PFSK-1 (cell line): ENCODE results near the gene PTPRO.

Experiments
- POLR2AphosphoS5 ChIP-seq: IDR thresholded peaks from 2 replicates; pipeline ENCODE4 v1.6.1; 2012; ENCODE audit warnings: low read depth, mild to moderate bottlenecking, control low read depth, low read length, moderate library complexity
- REST ChIP-seq, 2 experiments: IDR thresholded peaks; 2 replicates each; pipeline versions ENCODE4 v1.6.1 to v1.8.0; 2011 to 2012; ENCODE audit warnings: low read depth in 2 of 2, low read length in 2 of 2, control low read depth in 1 of 2, inconsistent platforms in 1 of 2, mild to moderate bottlenecking in 1 of 2, moderate library complexity in 1 of 2; ENCODE audit not compliant: insufficient read depth in 1 of 2
- SIN3A ChIP-seq: IDR thresholded peaks from 2 replicates; pipeline ENCODE4 v1.6.1; 2012; ENCODE audit warnings: mild to moderate bottlenecking, low read length, moderate library complexity, borderline replicate concordance; ENCODE audit not compliant: insufficient read depth
- TAF1 ChIP-seq: IDR thresholded peaks from 2 replicates; pipeline ENCODE4 v1.6.1; 2012; ENCODE audit warnings: low read length, control low read depth, borderline replicate concordance; ENCODE audit not compliant: insufficient read depth

GRCh38 chr12:15555446-15555845 lies 233.1 kb downstream of the PTPRO start:
- TF ChIP-seq SIN3A (no peak), POLR2AphosphoS5 (no peak), TAF1 (no peak), REST (IDR thresholded peaks at IDR 0.05; ENCODE audit: insufficient read depth in 1 of 2, low read depth in 2 of 2, low read length in 2 of 2) (no peak)
